ENCODE data around the gene FGF13. TPM values are rescaled to one million over a fixed set of nuclear protein-coding genes. Genes with fewer than 3 reads are reported as not detected.

FGF13 gene
- total RNA-seq, 1 donor from 2014 or later, result 1.7 TPM

GRCh38 chrX:138719396-138719795, 7.9 kb upstream of the FGF13 start:
- Histone ChIP-seq H3K9me3 (replicated peaks) (no peaks in the 10 kb centered on the region), H3K27me3 (ENCODE audit: low read depth) (peaks cover 3% of the 10 kb centered on the region), H3K27ac (replicated peaks) (no peak overlapping the region), H3K4me1 (no peaks in the 10 kb centered on the region), H3K4me3 (no peak overlapping the region), H3K36me3 (no peaks in the 10 kb centered on the region)
- DNase-seq, result no peak
- intact Hi-C loops (cut with micrococcal nuclease), result no loop called here
- no peak for TF ChIP-seq CTCF (IDR thresholded peaks at IDR 0.05; ENCODE audit: borderline replicate concordance)

DNA sequence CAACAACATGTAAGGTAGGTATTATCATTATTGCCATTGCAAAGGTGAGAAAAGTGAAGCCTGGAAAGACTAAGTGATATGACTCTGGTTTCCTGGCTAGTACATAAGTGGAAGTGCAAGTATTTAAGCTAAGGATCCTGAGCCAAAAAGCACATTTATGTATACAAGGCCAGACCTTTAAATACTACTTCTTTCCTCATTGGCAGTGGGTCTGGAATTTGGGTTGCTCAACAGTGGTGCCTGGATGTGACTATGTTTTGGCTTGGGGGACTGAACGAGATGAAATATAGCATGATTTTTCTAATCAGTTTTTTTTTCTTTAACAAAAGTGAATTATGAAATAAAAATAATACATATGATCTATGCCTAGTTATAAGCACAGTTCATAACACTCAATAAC, 7.4 kb upstream of the FGF13 start:
- DNase-seq, result no peak
- H3K4me3 ChIP-seq, result no peak overlapping the region
- no peaks in the 10 kb centered on the region for H3K9me3 ChIP-seq (replicated peaks)
- no peak overlapping the region for H3K27ac ChIP-seq (replicated peaks)
- H3K36me3 ChIP-seq, result no peaks in the 10 kb centered on the region
- no peaks in the 10 kb centered on the region for H3K4me1 ChIP-seq
- intact Hi-C loops (cut with micrococcal nuclease), result no loop called here
- H3K27me3 ChIP-seq (ENCODE audit: low read depth), result peaks cover 8% of the 10 kb centered on the region
- no peak for TF ChIP-seq CTCF (IDR thresholded peaks at IDR 0.05; ENCODE audit: borderline replicate concordance)

GRCh38 chrX:138710866-138711341, 613 bp downstream of the FGF13 start:
- no peak overlapping the region for H3K27ac ChIP-seq (replicated peaks)
- H3K27me3 ChIP-seq (ENCODE audit: low read depth), result peaks cover 36% of the 10 kb centered on the region
- DNase-seq, result peak; percentile 8

GRCh38 chrX:138709886-138710791, 1.4 kb downstream of the FGF13 start:
- no peak for TF ChIP-seq CTCF (IDR thresholded peaks at IDR 0.05; ENCODE audit: borderline replicate concordance)
- Histone ChIP-seq H3K27ac (replicated peaks) (no peak overlapping the region), H3K4me1 (no peaks in the 10 kb centered on the region), H3K36me3 (no peaks in the 10 kb centered on the region), H3K9me3 (replicated peaks) (no peaks in the 10 kb centered on the region), H3K4me3 (peak overlapping the region; percentile 60), H3K27me3 (ENCODE audit: low read depth) (peaks cover 36% of the 10 kb centered on the region)
- intact Hi-C loops (cut with micrococcal nuclease), result no loop called here
- DNase-seq, result peak; percentile 5

More at GRCh38 chrX:138710866-138711341, 613 bp downstream of the FGF13 start:
- Histone ChIP-seq H3K36me3 (no peaks in the 10 kb centered on the region), H3K4me1 (no peaks in the 10 kb centered on the region), H3K4me3 (peak overlapping the region; percentile 60), H3K9me3 (replicated peaks) (no peaks in the 10 kb centered on the region)
- TF ChIP-seq CTCF (IDR thresholded peaks at IDR 0.05; ENCODE audit: borderline replicate concordance), result no peak
- intact Hi-C loops (cut with micrococcal nuclease), result no loop called here

GRCh38 chrX:138708268-138708667, 3.2 kb downstream of the FGF13 start:
- Histone ChIP-seq H3K27ac (replicated peaks) (no peak overlapping the region), H3K36me3 (no peaks in the 10 kb centered on the region), H3K27me3 (ENCODE audit: low read depth) (peaks cover 25% of the 10 kb centered on the region), H3K4me3 (no peak overlapping the region), H3K9me3 (replicated peaks) (no peaks in the 10 kb centered on the region), H3K4me1 (no peaks in the 10 kb centered on the region)
- intact Hi-C loops (cut with micrococcal nuclease), result no loop called here
- DNase-seq, result no peak
- TF ChIP-seq CTCF (IDR thresholded peaks at IDR 0.05; ENCODE audit: borderline replicate concordance), result no peak
